HUES48 (cell line): Measurements from ENCODE around the gene CACNA1I.

ENCODE experiments used
- H3K27ac ChIP-seq: one replicate; pipeline ENCODE4 v1.7.0; 2013; ENCODE audit warnings: low read depth, low read length, inconsistent platforms
- H3K27me3 ChIP-seq: 2 replicates; pipeline ENCODE4 v1.6.1; 2013; ENCODE audit warnings: mild to moderate bottlenecking, low read length; ENCODE audit not compliant: control insufficient read depth, insufficient read depth
- H3K36me3 ChIP-seq: 2 replicates; pipeline ENCODE4 v1.6.1; 2013; ENCODE audit warnings: low read length; ENCODE audit not compliant: control insufficient read depth, insufficient read depth
- H3K4me1 ChIP-seq: 2 replicates; pipeline ENCODE4 v1.6.1; 2013; ENCODE audit warnings: mild to moderate bottlenecking, low read length; ENCODE audit not compliant: control insufficient read depth, insufficient read depth
- H3K4me3 ChIP-seq: 2 replicates; pipeline ENCODE4 v1.5.1; 2013; ENCODE audit warnings: mild to moderate bottlenecking, low read depth, low read length
- H3K9ac ChIP-seq: 2 replicates; pipeline ENCODE4 v1.6.1; 2013; ENCODE audit warnings: mild to moderate bottlenecking, low read depth, low read length, moderate library complexity
- H3K9me3 ChIP-seq: 2 replicates; pipeline ENCODE4 v1.6.1; 2013; ENCODE audit warnings: low read length; ENCODE audit not compliant: control insufficient read depth, insufficient read depth

Gene CACNA1I

DNA sequence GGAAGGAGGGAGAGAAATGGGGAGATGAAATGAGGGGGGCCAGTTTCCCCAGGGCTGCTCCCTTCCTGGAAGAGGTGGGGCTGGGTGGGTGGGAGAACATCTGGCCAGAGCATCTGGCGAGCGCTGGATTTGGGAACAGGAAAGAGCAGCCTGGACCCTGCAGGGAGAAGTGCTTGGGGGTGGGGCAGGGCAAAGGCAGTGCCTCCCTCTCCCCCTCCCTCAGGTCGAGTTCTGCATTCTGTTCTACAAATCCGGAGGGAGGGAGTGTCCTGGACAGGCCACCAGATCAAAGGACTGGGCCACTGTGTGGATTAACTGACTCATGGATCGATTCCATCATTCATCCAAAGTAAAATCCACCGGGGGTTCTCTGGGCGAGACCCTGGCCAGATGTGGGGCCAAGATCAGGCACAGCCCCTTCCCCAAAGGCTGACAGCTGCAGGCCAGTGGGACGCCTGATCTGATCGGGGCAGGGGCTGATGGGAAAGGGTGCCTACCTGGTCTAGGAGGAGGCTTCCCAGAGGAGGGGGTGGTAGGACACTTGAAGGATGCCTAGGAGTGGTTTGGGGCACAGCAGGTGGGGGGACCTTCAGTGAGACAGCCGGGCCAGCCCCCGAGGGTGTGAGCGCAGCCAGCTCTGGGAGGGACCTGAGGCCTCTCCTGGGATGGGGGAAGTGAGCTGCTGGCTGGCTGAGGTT lies 57.5 kb downstream of the CACNA1I start:
- Histone ChIP-seq H3K9me3 (no peaks in the 10 kb centered on the region), H3K27ac (no peak overlapping the region), H3K27me3 (no peaks in the 10 kb centered on the region), H3K4me1 (peaks cover 7% of the 10 kb centered on the region), H3K36me3 (no peaks in the 10 kb centered on the region), H3K9ac (no peak overlapping the region), H3K4me3 (no peak overlapping the region)

DNA sequence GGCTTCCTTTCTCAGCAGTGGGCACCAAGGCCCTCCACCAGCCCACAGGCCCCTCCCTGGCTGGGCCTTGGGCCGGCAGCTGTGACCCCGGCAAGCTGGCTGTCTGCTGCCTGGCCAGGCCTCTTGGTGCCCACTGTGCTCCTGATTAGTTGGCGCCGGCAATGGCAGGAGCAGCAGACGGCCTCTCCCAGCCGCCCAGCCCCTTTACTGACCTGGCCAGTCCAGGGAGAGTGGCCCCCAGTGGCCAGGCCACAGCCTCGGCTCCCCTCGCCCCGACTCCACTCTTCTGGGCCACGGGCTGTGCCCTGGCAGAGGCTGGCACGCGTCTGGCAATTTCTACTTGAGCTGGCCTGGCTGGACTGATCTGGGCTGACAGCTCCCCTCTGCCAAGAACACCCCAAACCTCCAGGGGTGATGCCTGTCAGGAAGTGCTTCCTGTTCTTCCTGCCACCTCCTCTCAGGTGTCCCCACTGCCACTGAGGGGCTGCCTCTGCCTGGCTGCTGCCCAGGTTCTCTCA lies 58.1 kb downstream of the CACNA1I start:
- no peak overlapping the region for H3K4me3 ChIP-seq
- H3K9ac ChIP-seq: no peak overlapping the region
- H3K36me3 ChIP-seq: no peaks in the 10 kb centered on the region
- H3K4me1 ChIP-seq: peaks cover 7% of the 10 kb centered on the region
- H3K9me3 ChIP-seq: no peaks in the 10 kb centered on the region
- H3K27me3 ChIP-seq: no peaks in the 10 kb centered on the region
- H3K27ac ChIP-seq: no peak overlapping the region

- Histone ChIP-seq H3K27me3 (no peaks in the 10 kb centered on the region), H3K4me3 (no peak overlapping the region), H3K9ac (no peak overlapping the region), H3K27ac (no peak overlapping the region), H3K4me1 (peaks cover 9% of the 10 kb centered on the region), H3K36me3 (no peaks in the 10 kb centered on the region), H3K9me3 (no peaks in the 10 kb centered on the region)
Measured at GRCh38 chr22:39629851-39630250, 59.3 kb downstream of the CACNA1I start.

DNA sequence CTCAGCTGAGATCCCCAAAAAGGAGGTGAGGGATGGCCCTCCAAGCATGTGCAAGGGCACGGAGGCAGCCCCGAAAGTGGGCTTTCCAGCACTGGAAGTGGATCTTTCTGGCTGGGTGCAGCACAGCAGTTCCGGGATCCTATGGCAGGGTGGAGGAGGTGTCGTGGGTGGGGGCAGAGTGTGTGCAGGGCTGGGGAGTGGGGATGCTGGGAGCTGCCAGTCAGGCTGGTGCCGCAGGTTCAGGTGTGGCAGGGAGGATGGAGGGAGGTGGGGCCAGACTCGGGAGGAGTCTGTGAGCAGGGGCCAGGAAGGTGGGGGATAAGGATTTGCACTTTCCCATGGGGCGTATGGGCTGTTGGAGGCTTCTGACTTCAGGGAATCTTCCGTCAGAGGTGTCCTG lies 60.2 kb downstream of the CACNA1I start:
- H3K9me3 ChIP-seq: no peaks in the 10 kb centered on the region
- no peaks in the 10 kb centered on the region for H3K27me3 ChIP-seq
- H3K4me3 ChIP-seq: no peak overlapping the region
- H3K36me3 ChIP-seq: no peaks in the 10 kb centered on the region
- no peak overlapping the region for H3K9ac ChIP-seq
- H3K4me1 ChIP-seq: peaks cover 15% of the 10 kb centered on the region
- no peak overlapping the region for H3K27ac ChIP-seq

- H3K36me3 ChIP-seq: no peaks in the 10 kb centered on the region
- H3K4me3 ChIP-seq: no peak overlapping the region
- no peak overlapping the region for H3K27ac ChIP-seq
- no peak overlapping the region for H3K9ac ChIP-seq
- H3K27me3 ChIP-seq: no peaks in the 10 kb centered on the region
- no peaks in the 10 kb centered on the region for H3K9me3 ChIP-seq
- peaks cover 11% of the 10 kb centered on the region; the same call in 1 of the 2 replicates for H3K4me1 ChIP-seq
Measured at GRCh38 chr22:39631381-39632286, 61.1 kb downstream of the CACNA1I start.

GRCh38 chr22:39634530-39635405 lies 64.2 kb downstream of the CACNA1I start:
- no peak overlapping the region for H3K27ac ChIP-seq
- H3K27me3 ChIP-seq: no peaks in the 10 kb centered on the region

DNA sequence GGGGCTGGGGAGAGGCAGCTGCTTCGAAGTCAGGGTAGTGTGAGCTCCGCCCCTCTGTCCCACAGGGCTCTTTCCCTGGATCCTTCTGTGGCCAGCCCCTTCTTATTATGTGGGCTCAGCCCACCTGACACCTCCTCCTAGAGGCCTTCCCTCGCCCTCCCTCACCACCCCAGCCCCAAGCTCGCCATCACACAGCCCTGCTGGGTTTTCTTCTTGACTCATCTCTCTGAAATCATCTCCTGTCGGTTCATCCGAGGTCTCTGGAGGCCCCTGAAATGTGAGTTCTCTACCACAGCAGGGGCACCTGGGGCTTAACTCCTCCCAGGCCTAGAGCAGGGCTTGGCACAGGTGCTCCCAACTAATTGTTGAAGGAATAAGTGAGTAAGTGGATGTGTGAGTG lies 65.2 kb downstream of the CACNA1I start:
- H3K4me1 ChIP-seq: peaks cover 11% of the 10 kb centered on the region; the same call in 1 of the 2 replicates
- no peaks in the 10 kb centered on the region for H3K9me3 ChIP-seq
- H3K27ac ChIP-seq: no peak overlapping the region
- H3K36me3 ChIP-seq: no peaks in the 10 kb centered on the region
- H3K27me3 ChIP-seq: no peaks in the 10 kb centered on the region
- no peak overlapping the region for H3K4me3 ChIP-seq
- no peak overlapping the region for H3K9ac ChIP-seq

More at GRCh38 chr22:39634530-39635405, 64.2 kb downstream of the CACNA1I start:
- no peak overlapping the region for H3K4me3 ChIP-seq
- no peaks in the 10 kb centered on the region for H3K36me3 ChIP-seq
- H3K4me1 ChIP-seq: peaks cover 11% of the 10 kb centered on the region; the same call in 1 of the 2 replicates
- no peak overlapping the region for H3K9ac ChIP-seq
- H3K9me3 ChIP-seq: no peaks in the 10 kb centered on the region

DNA sequence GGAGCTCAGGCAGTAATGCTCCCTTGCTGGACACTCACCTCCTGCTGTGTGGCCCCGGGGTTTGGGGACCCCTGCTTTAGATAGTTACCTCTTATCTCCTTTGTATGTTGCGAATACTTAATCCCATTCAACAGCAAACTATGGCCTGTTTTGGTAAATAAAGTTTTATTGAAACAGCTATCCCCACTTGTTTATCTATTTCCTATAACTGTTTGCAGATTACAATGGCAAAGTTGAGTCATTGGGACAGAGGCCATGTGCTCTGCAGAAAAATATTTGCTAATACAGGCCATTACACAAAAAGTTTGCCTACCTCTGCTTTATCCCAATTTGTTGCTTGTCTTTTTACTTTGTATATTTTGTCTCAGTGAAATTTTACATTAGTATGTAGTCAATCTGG lies 68.4 kb downstream of the CACNA1I start:
- Histone ChIP-seq H3K4me3 (no peak overlapping the region), H3K4me1 (peaks cover 11% of the 10 kb centered on the region; the same call in 1 of the 2 replicates), H3K27ac (no peak overlapping the region), H3K36me3 (no peaks in the 10 kb centered on the region), H3K9me3 (no peaks in the 10 kb centered on the region), H3K9ac (no peak overlapping the region), H3K27me3 (no peaks in the 10 kb centered on the region)

DNA sequence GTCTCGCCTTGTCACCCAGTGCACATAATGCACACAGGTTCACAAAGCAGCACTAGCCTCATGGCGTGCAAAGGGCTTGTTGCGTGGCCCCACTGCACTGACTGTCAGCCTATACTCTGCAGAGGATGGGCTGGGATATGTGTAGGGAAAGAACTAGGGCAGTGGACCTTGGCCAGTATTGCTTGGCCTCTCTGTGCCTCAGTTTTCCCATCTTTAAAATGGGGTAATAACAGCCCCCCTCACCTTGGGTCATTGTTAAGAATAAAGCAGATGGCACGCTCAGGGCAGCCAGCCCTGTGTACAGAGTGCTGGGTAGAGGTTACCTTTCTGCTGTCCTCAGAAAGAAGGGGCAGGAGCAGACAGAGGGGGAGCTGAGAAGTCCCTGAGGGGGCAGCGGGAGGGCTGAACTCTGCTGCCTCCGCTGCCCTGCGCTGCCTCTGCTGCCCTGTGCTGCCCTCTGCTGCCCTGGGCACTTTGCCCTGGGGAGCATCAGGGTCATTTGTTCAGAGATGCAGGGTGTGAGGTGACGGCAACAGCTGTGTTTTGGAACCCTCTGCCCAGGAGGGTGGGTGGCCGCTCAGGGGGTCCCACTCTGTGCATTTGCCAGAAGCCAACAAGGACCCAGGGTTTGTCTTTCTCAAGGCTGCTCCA lies 71.2 kb downstream of the CACNA1I start:
- H3K4me1 ChIP-seq: no peaks in the 10 kb centered on the region
- H3K36me3 ChIP-seq: no peaks in the 10 kb centered on the region
- no peak overlapping the region for H3K9ac ChIP-seq
- H3K4me3 ChIP-seq: no peak overlapping the region
- H3K9me3 ChIP-seq: no peaks in the 10 kb centered on the region
- no peak overlapping the region for H3K27ac ChIP-seq
- no peaks in the 10 kb centered on the region for H3K27me3 ChIP-seq
